Fibroblast of the aortic adventitia (primary cell): Measurements from ENCODE around the gene FOXL2NB. TPM values are rescaled to one million over a fixed set of nuclear protein-coding genes. Genes with fewer than 3 reads are reported as not detected.
"Not testable (repeated sequence)": the region's sequence is repeated elsewhere in the genome, so short reads cannot be mapped to it uniquely, and the experiment has no call there.

Source experiments
- DNase-seq: peaks from one replicate; pipeline ENCODE4 v3.0.0-alpha.2; 2010; ENCODE audit warnings: low read depth
- H3K4me3 ChIP-seq: 2 replicates; pipeline ENCODE4 v1.5.1; 2011; ENCODE audit warnings: low read depth, mild to moderate bottlenecking, control low read depth, low read length, moderate library complexity
- total RNA-seq: library from RNA; depleted of rRNA; stranded (reverse); fragments of >200 nt; gene quantifications from 2 replicates; pipeline ENCODE4 v1.2.3, GENCODE V29; 2012; ENCODE audit warnings: low replicate concordance
- TF ChIP-seq, protein P1 (sequence below): IDR thresholded peaks from 2 replicates; pipeline ENCODE4 v1.5.1; 2011; ENCODE audit warnings: mild to moderate bottlenecking, low read length, control low read depth, inconsistent platforms; ENCODE audit not compliant: insufficient read depth

Gene FOXL2NB
- total RNA-seq, 1 donor, result not detected

DNA sequence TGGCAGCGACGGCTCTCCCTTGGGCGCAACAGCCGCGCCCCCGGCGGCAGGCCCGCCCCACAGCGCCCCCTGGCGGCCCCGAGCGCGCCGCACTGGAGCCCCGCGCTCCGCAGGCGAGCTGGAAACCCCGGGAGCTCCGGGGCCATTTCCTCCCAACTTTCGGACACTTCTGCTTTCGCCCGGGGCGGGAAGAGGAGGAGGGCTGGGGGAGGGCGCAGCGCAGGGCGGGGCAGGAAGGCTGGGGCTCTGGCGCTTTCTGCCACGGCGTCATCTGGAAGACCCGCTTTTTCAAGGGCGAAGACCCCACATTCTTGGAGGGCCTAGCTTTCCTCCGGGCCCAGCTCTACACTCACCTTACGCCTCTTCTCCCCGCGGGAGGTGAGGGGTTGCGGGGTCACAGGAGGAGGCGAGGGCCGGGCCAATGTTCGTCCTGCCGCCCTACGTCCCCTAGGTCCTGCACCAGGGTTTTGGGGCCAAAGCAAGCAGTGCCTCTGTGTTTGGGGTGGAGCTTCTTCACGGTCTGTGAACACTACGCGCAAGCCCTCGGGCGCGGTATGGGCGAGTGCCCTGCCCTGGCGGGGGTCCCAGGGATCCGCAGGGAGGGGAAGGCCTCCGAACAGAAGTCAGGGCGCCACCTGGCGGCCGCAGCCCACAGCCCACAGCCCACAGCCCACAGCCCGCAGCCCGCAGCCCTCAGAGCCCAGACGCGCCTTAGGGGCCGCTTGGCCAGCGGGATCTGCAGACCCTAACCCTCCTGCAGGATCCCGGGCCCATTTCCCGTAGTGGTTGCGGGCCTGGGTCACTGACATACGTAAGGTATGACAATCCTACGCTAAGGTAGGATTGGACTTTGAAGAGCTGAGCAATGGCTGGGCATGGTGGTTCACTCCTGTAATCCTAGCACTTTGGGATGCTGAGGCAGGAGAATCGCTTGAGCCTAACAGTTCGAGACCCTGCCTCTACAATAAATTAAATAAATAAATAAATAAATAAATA lies 31.2 kb upstream of the FOXL2NB start:
- DNase-seq, result peak; percentile 93
- TF ChIP-seq, protein P1, sequence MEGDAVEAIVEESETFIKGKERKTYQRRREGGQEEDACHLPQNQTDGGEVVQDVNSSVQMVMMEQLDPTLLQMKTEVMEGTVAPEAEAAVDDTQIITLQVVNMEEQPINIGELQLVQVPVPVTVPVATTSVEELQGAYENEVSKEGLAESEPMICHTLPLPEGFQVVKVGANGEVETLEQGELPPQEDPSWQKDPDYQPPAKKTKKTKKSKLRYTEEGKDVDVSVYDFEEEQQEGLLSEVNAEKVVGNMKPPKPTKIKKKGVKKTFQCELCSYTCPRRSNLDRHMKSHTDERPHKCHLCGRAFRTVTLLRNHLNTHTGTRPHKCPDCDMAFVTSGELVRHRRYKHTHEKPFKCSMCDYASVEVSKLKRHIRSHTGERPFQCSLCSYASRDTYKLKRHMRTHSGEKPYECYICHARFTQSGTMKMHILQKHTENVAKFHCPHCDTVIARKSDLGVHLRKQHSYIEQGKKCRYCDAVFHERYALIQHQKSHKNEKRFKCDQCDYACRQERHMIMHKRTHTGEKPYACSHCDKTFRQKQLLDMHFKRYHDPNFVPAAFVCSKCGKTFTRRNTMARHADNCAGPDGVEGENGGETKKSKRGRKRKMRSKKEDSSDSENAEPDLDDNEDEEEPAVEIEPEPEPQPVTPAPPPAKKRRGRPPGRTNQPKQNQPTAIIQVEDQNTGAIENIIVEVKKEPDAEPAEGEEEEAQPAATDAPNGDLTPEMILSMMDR, result peak; percentile 80
- H3K4me3 ChIP-seq, result peak overlapping the region; percentile 83

GRCh38 chr3:138916824-138917223 lies 30.2 kb upstream of the FOXL2NB start:
- H3K4me3 ChIP-seq, result no peak overlapping the region
- DNase-seq, result no peak
- TF ChIP-seq, protein P1, result no peak

DNA sequence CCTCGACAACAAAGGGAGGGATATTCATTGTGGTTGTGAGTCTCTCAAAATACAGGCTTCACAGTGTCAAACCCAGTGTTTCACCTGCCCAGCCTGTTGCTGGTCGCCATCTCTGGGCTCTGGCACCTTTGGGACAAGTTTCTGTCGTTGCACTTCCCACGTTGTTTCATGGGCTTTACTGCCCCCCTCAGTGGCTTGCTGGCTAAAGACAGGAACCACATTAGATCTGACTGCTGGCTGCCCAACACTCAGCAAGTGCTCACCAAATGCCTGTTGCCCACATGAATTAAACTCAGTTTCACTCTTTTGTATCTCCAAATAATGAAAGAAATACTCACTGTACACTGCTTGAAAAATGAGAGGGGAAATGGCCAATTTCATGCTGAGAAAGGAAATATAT lies 27.7 kb upstream of the FOXL2NB start:
- H3K4me3 ChIP-seq, result no peak overlapping the region
- TF ChIP-seq, protein P1, result no peak
- no peak for DNase-seq

DNA sequence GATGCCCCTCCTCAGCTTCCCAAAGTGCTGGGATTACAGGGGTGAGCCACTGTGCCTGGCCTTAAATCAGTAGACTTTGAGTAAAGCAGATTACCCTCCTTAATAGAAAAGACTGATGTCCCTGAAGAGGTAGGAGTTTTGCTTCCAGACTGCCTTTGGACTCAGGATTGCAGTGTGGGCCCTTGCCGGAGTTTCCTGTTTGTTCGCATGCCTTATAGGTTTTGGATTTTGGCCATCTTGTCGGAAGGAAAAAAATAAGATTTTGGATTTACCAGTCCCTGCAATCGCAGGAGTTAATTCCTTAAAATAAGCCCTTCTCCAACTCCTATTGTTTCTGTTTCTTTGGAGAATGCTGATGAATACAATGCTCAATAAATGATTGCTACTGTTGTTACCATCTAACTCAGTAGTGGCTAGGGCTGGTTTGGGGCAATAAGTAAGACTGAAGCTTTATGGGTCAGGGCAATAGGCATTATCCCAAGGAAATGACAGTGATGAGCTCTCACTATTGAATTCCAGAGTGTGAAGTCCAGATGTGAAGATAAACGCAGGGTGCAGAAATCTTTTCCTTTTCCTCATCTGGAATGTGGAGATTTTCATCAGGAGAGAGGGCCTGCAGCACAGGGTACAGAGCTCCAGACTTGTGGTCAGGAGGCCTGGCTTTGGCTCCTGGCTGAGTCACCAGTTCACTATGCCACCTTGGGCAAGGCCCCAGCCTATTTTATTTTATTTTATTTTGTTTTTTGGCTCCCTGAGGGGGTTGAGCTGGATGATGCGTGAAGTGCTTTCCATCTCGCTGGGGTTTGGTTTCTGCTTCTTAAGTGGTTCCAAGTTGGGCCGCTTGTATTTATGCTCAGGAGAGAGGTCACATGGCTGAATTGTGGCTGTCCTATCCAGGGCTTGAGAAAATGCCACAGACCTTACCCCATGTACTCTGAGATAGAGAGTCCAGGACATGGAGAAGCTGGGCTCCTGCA lies 25.4 kb upstream of the FOXL2NB start:
- DNase-seq, result peak; percentile 94

GRCh38 chr3:138922400-138922799 lies 24.6 kb upstream of the FOXL2NB start:
- not testable (repeated sequence) for H3K4me3 ChIP-seq, DNase-seq
- TF ChIP-seq, protein P1, result peak; percentile 12

More for the DNA sequence above, 25.4 kb upstream of the FOXL2NB start:
- no peak overlapping the region for H3K4me3 ChIP-seq
- TF ChIP-seq, protein P1, result no peak

DNA sequence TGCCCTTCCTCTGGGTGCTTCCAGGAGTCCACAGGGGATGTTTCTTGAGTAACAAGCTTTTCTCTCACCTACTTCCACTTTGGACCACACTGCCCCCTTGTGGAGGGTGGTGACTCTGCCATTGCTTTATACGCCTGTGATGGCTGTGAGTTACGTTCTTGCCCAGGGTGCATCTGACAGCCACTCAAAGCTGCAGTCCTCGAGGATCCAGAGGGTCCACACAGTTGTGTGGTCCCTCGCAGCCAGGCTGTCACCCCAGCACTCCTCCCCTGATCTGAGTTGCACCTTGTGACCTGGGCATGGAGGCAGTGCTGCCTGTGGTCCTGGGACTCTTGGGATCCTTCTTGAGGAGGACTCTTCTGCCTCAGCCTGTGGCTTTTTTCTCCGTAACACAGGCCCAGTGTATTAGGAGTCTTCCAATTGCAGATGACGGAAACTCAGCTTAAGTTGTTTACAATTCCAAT lies 23.5 kb upstream of the FOXL2NB start:
- no peak overlapping the region for H3K4me3 ChIP-seq
- TF ChIP-seq, protein P1, result peak; percentile 91
- peak; percentile 91 for DNase-seq
